ENCODE measurements around the gene CADM1. TPM values are rescaled to one million over a fixed set of nuclear protein-coding genes. Genes with fewer than 3 reads are reported as not detected.

Gene CADM1
- total and polyA plus RNA-seq, 2 donors, result 7.6 to 26.3 TPM

DNA sequence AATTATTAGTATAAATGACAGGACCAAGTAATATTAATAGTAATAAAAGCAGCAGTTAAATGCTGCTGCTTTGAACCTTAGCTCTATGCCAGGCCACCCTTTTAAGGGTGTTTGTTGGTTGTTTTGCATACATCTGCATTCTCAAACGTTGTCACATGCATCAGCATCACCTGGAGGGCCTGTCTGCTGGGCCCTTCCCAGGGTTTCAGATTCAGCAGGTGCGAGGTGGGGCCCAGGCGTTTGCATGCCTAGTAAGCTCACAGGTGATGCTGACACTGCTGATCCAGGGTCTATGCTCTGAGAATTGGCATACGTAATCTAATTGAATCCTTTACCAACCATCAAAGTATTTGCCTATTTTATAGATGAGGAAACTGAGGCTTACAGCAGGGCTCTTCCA lies 246.5 kb downstream of the CADM1 start:
- Histone ChIP-seq H3K4me3 (ENCODE audit: low read length in 2 of 2) (no peak overlapping the region), H3K27me3 (ENCODE audit: control insufficient read depth in 2 of 2, insufficient read depth in 1 of 2, low read length in 1 of 2) (no peaks in the 10 kb centered on the region), H3K9me3 (ENCODE audit: control insufficient read depth in 2 of 2, insufficient read depth in 1 of 2, low read length in 1 of 2) (no peaks in the 10 kb centered on the region), H3K27ac (ENCODE audit: low read depth in 1 of 2, low read length in 1 of 2) (no peak overlapping the region), H3K4me1 (ENCODE audit: control insufficient read depth in 2 of 2, insufficient read depth in 2 of 2, low read length in 2 of 2) (no peaks in the 10 kb centered on the region), H3K36me3 (ENCODE audit: control insufficient read depth in 2 of 2, insufficient read depth in 2 of 2, low read length in 1 of 2) (no peaks in the 10 kb centered on the region)
- 76% methylated on average over 4 of the region's 4 CpGs for WGBS
- no peak for DNase-seq (ENCODE audit: low read depth in 6 of 9, low spot score in 9 of 9)

DNA sequence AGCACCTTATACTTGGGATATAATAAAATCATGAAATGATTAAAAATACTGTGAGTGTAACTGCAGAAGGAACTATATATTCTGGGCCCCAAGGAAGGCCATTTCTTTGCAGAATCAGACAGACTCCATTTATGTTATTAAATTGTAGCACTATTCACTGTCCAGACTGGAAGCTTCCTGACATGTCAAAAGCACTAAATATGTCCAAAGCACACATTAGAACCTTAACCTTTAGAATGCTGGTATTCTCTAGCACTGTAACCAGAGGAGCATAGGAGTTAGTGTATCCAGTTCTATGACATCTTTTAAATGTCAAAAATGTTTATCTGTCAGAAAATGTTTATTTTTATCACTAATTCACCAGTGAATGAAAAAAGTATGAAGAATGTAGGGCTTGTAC lies 246.9 kb downstream of the CADM1 start:
- Histone ChIP-seq H3K4me3 (ENCODE audit: low read length in 2 of 2) (no peak overlapping the region), H3K4me1 (ENCODE audit: control insufficient read depth in 2 of 2, insufficient read depth in 2 of 2, low read length in 2 of 2) (no peaks in the 10 kb centered on the region), H3K27ac (ENCODE audit: low read depth in 1 of 2, low read length in 1 of 2) (no peak overlapping the region), H3K27me3 (ENCODE audit: control insufficient read depth in 2 of 2, insufficient read depth in 1 of 2, low read length in 1 of 2) (no peaks in the 10 kb centered on the region), H3K9me3 (ENCODE audit: control insufficient read depth in 2 of 2, insufficient read depth in 1 of 2, low read length in 1 of 2) (no peaks in the 10 kb centered on the region), H3K36me3 (ENCODE audit: control insufficient read depth in 2 of 2, insufficient read depth in 2 of 2, low read length in 1 of 2) (no peaks in the 10 kb centered on the region)
- no peak for DNase-seq (ENCODE audit: low read depth in 6 of 9, low spot score in 9 of 9)

DNA sequence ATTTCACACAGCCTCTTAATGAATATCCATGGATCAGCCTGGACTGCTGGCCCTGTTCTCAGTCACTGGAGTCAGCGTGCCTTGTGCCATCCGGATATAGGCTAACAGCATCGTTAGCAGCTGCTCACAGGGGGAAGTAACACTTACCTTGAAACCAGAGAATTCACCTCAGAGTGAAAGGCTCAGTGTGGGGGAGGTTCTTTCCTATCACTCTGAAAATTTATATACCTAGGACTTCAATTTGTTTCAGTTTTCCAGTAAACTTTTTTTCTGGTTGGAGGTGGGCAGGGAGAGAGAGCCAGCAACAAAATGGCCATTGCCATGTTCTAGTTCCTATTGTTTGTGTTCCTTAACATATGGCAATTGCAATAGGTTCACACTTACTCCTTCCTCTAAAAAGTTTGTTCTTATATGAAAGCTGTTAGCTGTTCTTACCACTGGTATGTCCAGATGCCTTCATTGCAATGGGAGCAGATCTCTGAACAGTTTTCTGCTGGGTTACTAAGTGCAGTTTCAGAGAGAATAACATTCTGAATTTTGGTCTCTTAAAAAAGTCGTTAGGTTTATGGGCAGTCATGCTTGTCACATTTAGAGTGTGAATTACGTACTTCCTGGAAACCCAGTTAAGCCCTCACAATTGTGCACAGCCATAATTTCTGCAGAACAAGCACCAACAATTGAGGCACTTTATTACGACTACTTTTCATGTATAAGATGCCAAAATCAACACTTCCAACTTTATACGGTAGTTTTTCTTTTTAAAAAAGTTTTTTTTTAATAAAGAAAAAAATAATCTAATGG lies 247.6 kb downstream of the CADM1 start:
- WGBS, result 40% methylated on average over 7 of the region's 7 CpGs
- no peaks in the 10 kb centered on the region for H3K9me3 ChIP-seq (ENCODE audit: control insufficient read depth in 2 of 2, insufficient read depth in 1 of 2, low read length in 1 of 2)
- no peak overlapping the region for H3K4me3 ChIP-seq (ENCODE audit: low read length in 2 of 2)
- H3K36me3 ChIP-seq (ENCODE audit: control insufficient read depth in 2 of 2, insufficient read depth in 2 of 2, low read length in 1 of 2), result no peaks in the 10 kb centered on the region
- no peak overlapping the region for H3K27ac ChIP-seq (ENCODE audit: low read depth in 1 of 2, low read length in 1 of 2)
- H3K4me1 ChIP-seq (ENCODE audit: control insufficient read depth in 2 of 2, insufficient read depth in 2 of 2, low read length in 2 of 2), result no peaks in the 10 kb centered on the region
- no peaks in the 10 kb centered on the region for H3K27me3 ChIP-seq (ENCODE audit: control insufficient read depth in 2 of 2, insufficient read depth in 1 of 2, low read length in 1 of 2)
- peak in 1 of 9 donors; percentile 7 for DNase-seq (ENCODE audit: low read depth in 6 of 9, low spot score in 9 of 9)

DNA sequence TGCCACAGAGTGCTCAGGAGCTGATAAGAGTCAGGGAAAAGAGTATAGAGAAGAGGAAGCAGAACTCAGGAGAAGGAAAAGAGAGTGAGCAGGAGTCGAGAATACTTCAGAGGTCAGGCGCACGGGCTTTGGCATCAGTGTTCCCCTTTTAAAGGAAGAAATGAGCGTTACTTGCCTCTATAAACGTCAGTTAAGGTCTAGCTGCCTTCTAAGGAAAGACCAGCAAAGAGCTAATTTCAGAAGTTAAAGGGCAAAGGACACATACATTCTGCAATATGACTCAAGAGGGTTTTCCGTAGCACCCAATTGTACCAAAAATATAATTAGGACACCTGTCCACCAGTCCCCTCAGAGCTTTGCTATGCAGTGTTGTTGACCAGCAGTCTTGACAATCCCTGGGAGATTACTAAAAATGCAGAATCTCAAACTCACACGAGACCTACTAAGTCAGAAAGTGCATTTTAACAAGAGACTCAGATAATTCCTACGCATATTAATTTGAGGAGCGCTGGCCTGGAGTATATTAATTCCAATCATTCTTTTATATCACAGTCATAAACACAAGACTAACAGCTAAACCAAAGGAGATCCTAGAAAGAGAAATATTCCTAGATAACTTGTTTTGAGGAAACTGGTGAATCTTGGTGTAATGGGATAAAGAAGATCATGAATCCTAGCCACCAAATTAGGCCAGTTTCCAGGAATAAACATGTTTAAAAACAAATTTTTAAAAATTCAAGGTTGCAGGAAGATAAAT lies 249.0 kb downstream of the CADM1 start:
- WGBS, result 49% methylated on average over 9 of the region's 9 CpGs

DNA sequence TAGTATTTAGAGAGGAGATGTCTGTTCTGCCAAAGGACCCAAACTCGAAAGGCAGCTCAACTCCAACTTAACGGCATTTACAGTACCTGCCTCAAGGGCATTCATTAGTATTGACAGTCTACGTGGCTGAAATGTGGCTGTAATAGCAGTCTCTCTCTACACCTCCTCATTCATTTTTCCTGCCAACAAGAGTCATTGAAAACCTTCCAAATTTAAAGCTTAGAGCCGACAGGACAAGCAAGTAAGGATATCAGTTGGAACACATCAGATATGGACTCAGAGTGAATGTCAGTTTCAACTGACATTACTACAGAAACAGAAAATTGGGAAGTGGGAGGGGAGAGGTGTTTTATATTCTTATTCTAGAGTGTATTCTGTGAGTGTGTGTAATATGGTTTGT lies 253.1 kb downstream of the CADM1 start:
- H3K9me3 ChIP-seq (ENCODE audit: control insufficient read depth in 2 of 2, insufficient read depth in 1 of 2, low read length in 1 of 2), result no peaks in the 10 kb centered on the region
- H3K4me1 ChIP-seq (ENCODE audit: control insufficient read depth in 2 of 2, insufficient read depth in 2 of 2, low read length in 2 of 2), result no peaks in the 10 kb centered on the region
- WGBS, result 81% methylated on average over 4 of the region's 4 CpGs
- DNase-seq (ENCODE audit: low read depth in 6 of 9, low spot score in 9 of 9), result no peak
- no peak overlapping the region for H3K4me3 ChIP-seq (ENCODE audit: low read length in 2 of 2)
- H3K27ac ChIP-seq (ENCODE audit: low read depth in 1 of 2, low read length in 1 of 2), result no peak overlapping the region
- H3K36me3 ChIP-seq (ENCODE audit: control insufficient read depth in 2 of 2, insufficient read depth in 2 of 2, low read length in 1 of 2), result no peaks in the 10 kb centered on the region
- H3K27me3 ChIP-seq (ENCODE audit: control insufficient read depth in 2 of 2, insufficient read depth in 1 of 2, low read length in 1 of 2), result no peaks in the 10 kb centered on the region

More for the DNA sequence above, 249.0 kb downstream of the CADM1 start:
- Histone ChIP-seq H3K27me3 (ENCODE audit: control insufficient read depth in 2 of 2, insufficient read depth in 1 of 2, low read length in 1 of 2) (no peaks in the 10 kb centered on the region), H3K36me3 (ENCODE audit: control insufficient read depth in 2 of 2, insufficient read depth in 2 of 2, low read length in 1 of 2) (no peaks in the 10 kb centered on the region), H3K9me3 (ENCODE audit: control insufficient read depth in 2 of 2, insufficient read depth in 1 of 2, low read length in 1 of 2) (no peaks in the 10 kb centered on the region), H3K4me3 (ENCODE audit: low read length in 2 of 2) (no peak overlapping the region), H3K27ac (ENCODE audit: low read depth in 1 of 2, low read length in 1 of 2) (no peak overlapping the region), H3K4me1 (ENCODE audit: control insufficient read depth in 2 of 2, insufficient read depth in 2 of 2, low read length in 2 of 2) (no peaks in the 10 kb centered on the region)
- DNase-seq (ENCODE audit: low read depth in 6 of 9, low spot score in 9 of 9), result no peak

DNA sequence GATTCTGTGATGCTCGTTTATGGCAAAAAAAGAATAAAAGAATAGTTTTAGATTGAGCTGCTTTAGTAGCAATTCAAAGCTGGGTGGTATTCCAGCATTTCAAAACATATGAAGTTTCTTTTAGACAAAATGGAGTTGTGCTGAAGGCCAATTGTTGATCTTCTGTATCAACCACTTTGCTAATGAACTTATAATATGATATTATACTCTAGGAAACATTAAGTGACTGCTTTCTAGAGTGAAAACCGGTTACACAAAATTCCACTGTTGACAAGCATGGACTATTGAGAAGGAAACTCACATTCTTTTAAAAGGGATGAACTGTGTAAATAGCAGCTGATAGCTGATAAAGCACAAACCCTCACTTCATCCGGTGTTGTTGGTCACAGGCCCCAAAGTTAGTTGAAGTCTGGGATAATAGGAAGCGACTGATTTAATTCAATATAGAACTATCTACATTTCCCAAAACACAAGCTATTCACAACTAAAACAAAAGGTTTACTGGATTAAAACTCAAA lies 255.1 kb downstream of the CADM1 start:
- Histone ChIP-seq H3K9me3 (ENCODE audit: control insufficient read depth in 2 of 2, insufficient read depth in 1 of 2, low read length in 1 of 2) (no peaks in the 10 kb centered on the region), H3K27me3 (ENCODE audit: control insufficient read depth in 2 of 2, insufficient read depth in 1 of 2, low read length in 1 of 2) (no peaks in the 10 kb centered on the region), H3K36me3 (ENCODE audit: control insufficient read depth in 2 of 2, insufficient read depth in 2 of 2, low read length in 1 of 2) (no peaks in the 10 kb centered on the region), H3K4me1 (ENCODE audit: control insufficient read depth in 2 of 2, insufficient read depth in 2 of 2, low read length in 2 of 2) (no peaks in the 10 kb centered on the region), H3K27ac (ENCODE audit: low read depth in 1 of 2, low read length in 1 of 2) (no peak overlapping the region), H3K4me3 (ENCODE audit: low read length in 2 of 2) (no peak overlapping the region)
- no peak for DNase-seq (ENCODE audit: low read depth in 6 of 9, low spot score in 9 of 9)
- WGBS, result 69% methylated on average over 4 of the region's 4 CpGs

DNA sequence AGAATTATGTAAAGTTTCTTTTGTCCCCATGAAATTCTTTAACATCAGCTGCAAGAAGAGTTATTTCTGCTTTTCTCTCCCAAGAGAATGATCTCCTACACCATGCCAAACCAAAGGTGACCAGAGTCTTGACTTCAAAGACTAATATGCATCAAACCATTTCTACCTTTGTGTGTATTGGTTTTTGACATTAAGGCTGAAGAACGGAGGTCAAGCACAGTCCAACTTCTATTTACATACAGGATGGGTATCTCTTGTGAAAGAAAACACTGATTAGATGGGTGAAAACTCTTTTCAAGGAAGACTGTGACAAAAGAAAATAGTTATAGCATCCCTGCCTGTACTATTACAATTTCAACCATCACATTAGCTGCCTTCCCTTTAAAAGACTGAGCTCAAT lies 256.3 kb downstream of the CADM1 start:
- H3K4me3 ChIP-seq (ENCODE audit: low read length in 2 of 2), result no peak overlapping the region
- no peak for DNase-seq (ENCODE audit: low read depth in 6 of 9, low spot score in 9 of 9)
- WGBS, result 91% methylated on average over 1 of the region's 1 CpG
- no peak overlapping the region for H3K27ac ChIP-seq (ENCODE audit: low read depth in 1 of 2, low read length in 1 of 2)
- no peaks in the 10 kb centered on the region for H3K9me3 ChIP-seq (ENCODE audit: control insufficient read depth in 2 of 2, insufficient read depth in 1 of 2, low read length in 1 of 2)
- no peaks in the 10 kb centered on the region for H3K36me3 ChIP-seq (ENCODE audit: control insufficient read depth in 2 of 2, insufficient read depth in 2 of 2, low read length in 1 of 2)
- H3K27me3 ChIP-seq (ENCODE audit: control insufficient read depth in 2 of 2, insufficient read depth in 1 of 2, low read length in 1 of 2), result no peaks in the 10 kb centered on the region
- no peaks in the 10 kb centered on the region for H3K4me1 ChIP-seq (ENCODE audit: control insufficient read depth in 2 of 2, insufficient read depth in 2 of 2, low read length in 2 of 2)

DNA sequence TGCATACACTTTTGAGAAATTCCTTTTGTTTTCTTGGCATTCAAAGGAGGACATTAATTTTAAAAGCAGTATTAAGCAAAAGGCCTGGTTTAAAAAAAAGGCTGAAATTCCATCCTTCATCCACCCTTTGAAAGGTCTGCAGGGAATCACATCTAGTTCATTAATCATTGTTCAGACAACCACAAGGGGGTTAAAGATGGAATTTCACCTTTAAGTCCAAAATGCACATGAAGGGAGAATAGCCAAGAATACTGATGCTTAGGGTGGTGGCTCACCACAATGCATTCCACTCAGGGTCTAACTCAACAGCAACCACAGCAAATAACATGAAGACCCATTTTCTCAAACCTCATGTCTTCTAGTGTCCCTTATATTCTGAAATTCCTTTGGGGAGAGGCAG lies 256.9 kb downstream of the CADM1 start:
- H3K27ac ChIP-seq (ENCODE audit: low read depth in 1 of 2, low read length in 1 of 2), result no peak overlapping the region

DNA sequence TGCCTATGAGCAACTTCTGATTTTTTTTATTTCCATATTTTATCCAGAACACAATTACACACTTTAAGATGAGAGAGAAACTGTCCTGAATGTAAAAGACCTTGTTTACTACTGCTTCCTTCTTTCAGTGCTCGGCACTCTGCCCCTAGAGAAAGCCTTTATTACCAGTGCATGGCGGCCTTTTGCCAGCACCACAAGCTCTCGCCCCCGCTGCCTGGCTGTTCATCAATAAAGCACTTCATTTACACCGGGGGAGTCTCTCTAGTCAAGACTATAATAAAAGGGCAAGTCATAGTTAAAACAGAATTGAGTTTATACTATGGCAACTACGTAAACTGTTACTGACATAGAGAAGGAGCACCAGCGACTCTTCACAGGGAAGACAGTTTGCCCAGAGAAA lies 259.5 kb downstream of the CADM1 start:
- H3K27ac ChIP-seq (ENCODE audit: low read depth in 1 of 2, low read length in 1 of 2), result no peak overlapping the region
- H3K4me3 ChIP-seq (ENCODE audit: low read length in 2 of 2), result no peak overlapping the region
- no peaks in the 10 kb centered on the region for H3K27me3 ChIP-seq (ENCODE audit: control insufficient read depth in 2 of 2, insufficient read depth in 1 of 2, low read length in 1 of 2)
- WGBS, result 82% methylated on average over 7 of the region's 7 CpGs
- DNase-seq (ENCODE audit: low read depth in 6 of 9, low spot score in 9 of 9), result no peak
- no peaks in the 10 kb centered on the region for H3K9me3 ChIP-seq (ENCODE audit: control insufficient read depth in 2 of 2, insufficient read depth in 1 of 2, low read length in 1 of 2)
- no peaks in the 10 kb centered on the region for H3K4me1 ChIP-seq (ENCODE audit: control insufficient read depth in 2 of 2, insufficient read depth in 2 of 2, low read length in 2 of 2)
- H3K36me3 ChIP-seq (ENCODE audit: control insufficient read depth in 2 of 2, insufficient read depth in 2 of 2, low read length in 1 of 2), result no peaks in the 10 kb centered on the region

More for the DNA sequence above, 256.9 kb downstream of the CADM1 start:
- Histone ChIP-seq H3K4me1 (ENCODE audit: control insufficient read depth in 2 of 2, insufficient read depth in 2 of 2, low read length in 2 of 2) (no peaks in the 10 kb centered on the region), H3K27me3 (ENCODE audit: control insufficient read depth in 2 of 2, insufficient read depth in 1 of 2, low read length in 1 of 2) (no peaks in the 10 kb centered on the region), H3K9me3 (ENCODE audit: control insufficient read depth in 2 of 2, insufficient read depth in 1 of 2, low read length in 1 of 2) (no peaks in the 10 kb centered on the region), H3K36me3 (ENCODE audit: control insufficient read depth in 2 of 2, insufficient read depth in 2 of 2, low read length in 1 of 2) (no peaks in the 10 kb centered on the region), H3K4me3 (ENCODE audit: low read length in 2 of 2) (no peak overlapping the region)
- DNase-seq (ENCODE audit: low read depth in 6 of 9, low spot score in 9 of 9), result no peak
